Measurements from ENCODE around the gene SSBP3. TPM values are rescaled to one million over a fixed set of nuclear protein-coding genes. Genes with fewer than 3 reads are reported as not detected.

Gene SSBP3
- total RNA-seq, 1 experiment from 2014 or later = 14.1 TPM

GRCh38 chr1:54176621-54177327 lies 229.4 kb downstream of the SSBP3 start:
- no peak for DNase-seq (ENCODE audit: low spot score)

Other genes starting within 250 kb of the SSBP3 start
- gene CYB5RL, start 206.4 kb downstream of the SSBP3 start, total RNA-seq (2014; rRNA removed; shearing (Covaris generic)) = 7.3 and 9.2 TPM in 2 replicates
- gene MRPL37, start 206.2 kb downstream of the SSBP3 start, total RNA-seq (2014; rRNA removed; shearing (Covaris generic)) = 158 and 188 TPM in 2 replicates
- 3.0 and 4.7 TPM in 2 replicates for gene ACOT11, start 141.8 kb upstream of the SSBP3 start, total RNA-seq (2014; rRNA removed; shearing (Covaris generic))
- not detected in 2 replicates for gene FAM151A, start 217.1 kb upstream of the SSBP3 start, total RNA-seq (2014; rRNA removed; shearing (Covaris generic))
- gene MROH7, start 235.4 kb upstream of the SSBP3 start, total RNA-seq (2014; rRNA removed; shearing (Covaris generic)) = not detected in 2 replicates